Nucleus accumbens (tissue), 56 donors: ENCODE measurements around the gene EGLN1.

Experiments used
- DNase-seq, 56 donors: peaks; one replicate each; lab custom pipeline; 2025; lab: John Stamatoyannopoulos, UW

Gene EGLN1

DNA sequence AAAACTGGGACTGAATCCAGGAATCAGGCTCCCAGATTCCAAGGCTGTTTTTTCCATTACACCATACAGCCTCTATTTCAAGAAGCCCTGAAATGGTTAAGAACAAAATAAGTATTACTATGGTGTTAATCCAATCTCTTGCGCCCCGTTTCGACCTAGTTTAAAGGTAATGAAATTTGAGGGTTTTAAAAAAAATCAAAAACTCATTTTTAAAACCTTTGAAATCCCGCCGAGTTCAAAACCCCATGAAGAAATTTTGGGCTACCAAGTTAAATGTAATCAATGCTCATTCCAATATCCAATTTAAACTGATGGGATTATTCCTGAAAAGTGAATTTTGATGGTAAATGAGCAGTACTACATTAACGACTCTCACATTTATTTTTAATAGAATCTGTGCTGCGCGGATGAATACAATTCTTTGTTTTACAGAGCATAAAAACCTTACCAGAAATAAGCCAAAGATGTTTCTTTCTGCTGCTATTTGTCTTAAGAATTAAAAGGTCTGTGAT, 767 bp upstream of the EGLN1 start:
- no peak for DNase-seq

DNA sequence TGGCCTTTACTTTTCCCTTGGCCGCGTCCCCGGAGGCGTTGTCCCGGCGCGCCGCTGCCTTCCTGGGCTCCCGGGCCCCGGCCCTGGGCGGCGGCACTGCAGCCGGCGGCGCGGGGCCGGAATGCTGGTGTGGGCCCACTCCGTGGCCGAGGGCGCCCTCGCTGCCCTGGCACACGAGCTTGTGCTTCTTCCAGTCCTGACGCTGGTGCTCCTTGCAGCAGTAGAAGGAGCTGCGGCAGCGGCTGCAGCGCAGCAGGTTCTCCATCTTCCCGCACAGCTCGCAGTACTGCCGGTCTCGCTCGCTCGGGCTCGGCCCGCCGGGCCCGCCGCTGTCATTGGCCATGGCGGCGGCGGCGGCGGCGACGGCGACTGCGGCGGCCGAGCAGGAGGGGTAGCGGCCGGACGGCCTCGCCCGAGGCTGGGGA, 529 bp downstream of the EGLN1 start:
- peak in 28 of 56 donors; percentile 6 to 72 (median 46) for DNase-seq

DNA sequence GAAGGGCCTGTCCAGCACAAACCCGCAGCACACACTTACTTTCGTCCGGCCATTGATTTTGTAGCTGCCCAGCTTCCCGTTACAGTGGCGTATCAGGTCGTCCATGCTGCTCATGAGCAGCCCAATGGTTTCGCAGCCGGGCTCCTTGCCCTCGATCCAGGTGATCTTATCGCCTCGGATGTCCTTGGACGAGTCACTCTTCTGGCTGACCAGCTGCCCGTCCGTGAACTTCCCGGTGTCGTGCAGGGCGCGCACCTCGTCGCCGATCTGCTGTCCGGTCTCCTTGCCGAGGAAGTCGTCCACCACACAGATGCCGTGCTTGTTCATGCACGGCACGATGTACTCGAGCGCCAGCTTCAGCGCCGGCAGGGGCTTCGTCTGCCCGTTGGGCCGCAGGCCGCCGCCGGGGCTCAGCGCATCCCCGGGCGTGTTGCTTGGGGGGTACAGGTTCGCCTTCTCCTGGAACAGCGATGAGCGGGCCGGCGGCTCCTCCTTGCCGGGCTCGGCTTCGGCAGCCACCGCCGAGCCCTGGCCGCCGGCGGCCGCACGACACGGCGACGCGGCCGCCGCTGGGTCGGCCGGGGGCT, 1.0 kb downstream of the EGLN1 start:
- peak in 37 of 56 donors; percentile 5 to 63 (median 34) for DNase-seq

DNA sequence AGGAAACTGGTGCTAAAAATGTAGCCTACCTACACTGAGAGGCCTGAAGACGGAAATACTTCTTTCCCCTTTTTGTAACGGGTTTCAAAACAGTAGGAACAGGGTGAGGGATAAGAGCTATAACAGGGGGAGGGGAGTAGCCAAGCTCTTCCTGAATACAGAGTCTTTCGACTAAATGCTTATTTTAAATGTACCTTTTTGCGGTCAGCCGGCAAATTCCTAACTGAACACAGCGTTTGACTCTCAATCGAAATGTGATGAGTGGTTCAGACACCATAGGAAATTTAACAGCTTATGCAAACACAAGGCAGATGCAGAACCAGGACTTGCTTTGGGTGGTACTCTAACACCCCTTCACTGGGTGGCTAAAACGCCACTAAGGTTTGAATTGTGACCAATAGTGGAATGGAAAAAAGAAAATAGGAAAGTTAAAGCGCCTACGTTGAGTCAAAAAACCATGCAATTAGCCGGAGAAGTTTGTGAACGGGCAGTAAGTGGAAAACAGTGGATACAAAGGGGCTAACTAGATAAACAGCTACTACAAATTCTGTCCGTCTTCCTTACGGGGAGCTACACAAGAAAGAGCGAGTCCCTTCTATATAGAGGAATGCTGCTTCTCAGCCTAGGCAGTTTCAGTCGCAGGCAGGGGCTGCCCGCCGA, 1.7 kb downstream of the EGLN1 start:
- peak in 1 of 56 donors; percentile 8 for DNase-seq

DNA sequence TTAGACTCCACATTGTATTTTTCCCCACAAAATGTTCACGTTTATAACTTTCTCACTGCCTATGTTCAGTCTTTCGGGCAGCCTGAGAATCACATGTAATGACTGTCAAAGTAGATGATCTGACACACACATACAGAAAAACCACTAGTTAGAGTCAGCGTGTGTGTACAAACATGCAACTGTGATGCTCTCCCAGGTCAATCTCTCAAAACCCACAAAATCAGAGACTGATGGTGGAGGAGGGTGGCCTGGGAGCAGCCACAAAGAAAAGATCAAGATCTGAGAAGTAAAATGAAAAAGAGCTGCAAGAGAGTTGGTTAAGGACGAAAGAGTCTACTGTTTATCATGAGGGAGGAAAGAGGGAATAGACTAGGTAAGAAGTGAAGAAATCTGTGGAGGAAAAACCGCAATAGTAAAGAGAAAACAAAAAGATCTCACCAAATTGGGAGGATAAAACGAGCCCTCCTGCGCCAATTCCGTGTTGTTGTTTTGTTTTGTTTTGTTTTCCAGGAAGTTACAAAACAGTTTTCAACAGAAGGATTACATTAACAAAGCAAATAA, 2.3 kb downstream of the EGLN1 start:
- no peak for DNase-seq

DNA sequence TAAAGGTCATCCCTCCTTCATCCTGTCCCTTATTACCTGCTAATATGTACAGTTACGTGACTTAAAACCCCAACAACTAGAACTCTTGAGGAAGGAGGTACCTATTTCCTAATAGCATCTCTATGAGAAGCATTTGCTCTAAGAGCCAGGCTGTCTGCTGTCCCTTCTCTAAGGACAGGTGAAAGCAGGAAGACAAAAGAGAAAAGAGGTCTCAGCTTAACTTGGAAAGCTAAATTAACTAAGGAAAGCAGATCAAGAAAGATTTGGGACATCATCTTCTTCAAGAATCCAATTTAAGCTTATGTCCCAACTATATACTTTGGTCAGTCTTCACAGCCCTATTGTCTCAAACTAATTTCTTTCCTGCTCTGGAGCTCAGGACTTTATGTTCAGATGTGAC, 2.9 kb downstream of the EGLN1 start:
- DNase-seq = no peak

DNA sequence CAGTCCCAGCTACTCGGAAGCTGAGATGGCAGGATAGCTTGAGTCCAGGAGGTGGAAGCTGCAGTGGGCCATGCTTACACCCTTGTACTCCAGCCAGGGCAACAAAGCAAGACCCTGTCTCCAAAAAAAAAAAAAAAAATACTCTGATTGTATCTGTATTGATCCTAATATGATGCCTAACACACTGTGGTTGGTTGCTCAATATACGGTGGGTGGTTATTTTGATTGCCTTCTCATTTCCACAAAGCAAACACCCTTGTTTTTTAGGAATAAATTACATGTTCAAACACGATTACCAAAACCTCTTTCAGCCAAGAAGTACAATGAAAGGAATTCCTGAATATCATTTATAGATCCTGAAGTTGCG, 3.4 kb downstream of the EGLN1 start:
- DNase-seq = no peak

DNA sequence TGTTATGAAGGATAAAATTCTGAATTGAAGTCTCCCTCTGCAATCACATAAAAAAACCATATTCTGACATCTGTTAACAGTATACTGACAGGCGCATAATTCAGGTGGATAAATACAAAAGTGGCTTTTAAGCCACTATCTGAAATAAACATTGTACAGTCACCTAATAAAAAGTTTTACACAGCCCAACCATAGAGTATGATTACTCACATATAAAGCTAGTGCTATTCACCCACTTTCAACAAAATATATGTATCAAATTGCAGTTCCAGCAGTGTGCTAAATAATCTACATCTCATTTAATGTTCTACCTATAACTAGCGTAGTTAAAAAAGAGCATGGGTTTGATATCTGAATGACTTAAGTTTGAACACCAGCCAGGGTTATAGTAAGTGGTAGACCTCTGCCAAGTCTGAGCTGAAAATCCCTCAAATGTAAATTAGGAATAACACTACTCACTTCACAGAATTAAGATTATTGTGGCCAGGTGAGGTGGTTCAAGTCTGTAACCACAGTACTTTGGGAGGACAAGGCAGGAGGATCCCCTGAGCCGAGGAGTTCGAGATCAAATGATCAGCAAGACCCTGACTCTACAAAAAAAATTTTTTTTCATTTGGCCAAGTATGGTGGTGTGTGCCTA, 3.9 kb downstream of the EGLN1 start:
- no peak for DNase-seq

DNA sequence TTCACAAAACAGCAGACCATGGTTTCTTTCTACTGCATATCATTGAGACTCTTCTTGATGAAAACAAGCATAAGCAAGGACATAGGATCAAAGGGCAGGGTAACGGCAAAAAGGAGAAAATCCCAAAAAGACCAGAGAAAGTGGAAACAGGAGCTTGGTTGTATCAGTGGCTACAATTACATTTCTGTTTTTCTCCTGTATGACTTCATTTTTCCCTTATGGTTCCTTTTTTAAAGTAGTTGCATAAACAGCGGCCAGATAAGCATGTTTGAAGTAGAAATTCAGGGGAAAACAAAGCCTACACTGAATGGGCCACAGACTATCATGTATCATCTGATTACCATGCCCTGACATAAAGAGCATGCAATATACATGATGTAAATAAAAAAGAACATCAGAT, 4.6 kb downstream of the EGLN1 start:
- DNase-seq = no peak

DNA sequence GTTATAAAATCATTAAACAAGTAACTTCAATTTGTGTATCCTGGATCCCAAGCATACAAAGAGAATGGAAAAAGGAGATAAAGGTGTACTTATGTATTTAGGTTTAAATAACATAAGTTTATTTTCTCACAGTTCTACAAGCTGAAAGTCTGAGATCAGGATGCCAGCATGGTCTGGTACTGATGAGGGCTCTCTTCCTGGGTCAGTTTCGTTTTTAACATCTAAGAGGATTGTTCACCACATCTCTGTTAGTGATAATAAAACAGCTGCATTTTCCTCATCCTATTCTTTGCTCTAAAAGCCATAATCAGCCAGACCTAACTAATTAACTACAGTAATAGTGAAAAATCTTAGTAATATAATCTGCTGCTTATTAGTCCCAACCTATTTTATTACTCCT, 5.2 kb downstream of the EGLN1 start:
- DNase-seq = no peak

DNA sequence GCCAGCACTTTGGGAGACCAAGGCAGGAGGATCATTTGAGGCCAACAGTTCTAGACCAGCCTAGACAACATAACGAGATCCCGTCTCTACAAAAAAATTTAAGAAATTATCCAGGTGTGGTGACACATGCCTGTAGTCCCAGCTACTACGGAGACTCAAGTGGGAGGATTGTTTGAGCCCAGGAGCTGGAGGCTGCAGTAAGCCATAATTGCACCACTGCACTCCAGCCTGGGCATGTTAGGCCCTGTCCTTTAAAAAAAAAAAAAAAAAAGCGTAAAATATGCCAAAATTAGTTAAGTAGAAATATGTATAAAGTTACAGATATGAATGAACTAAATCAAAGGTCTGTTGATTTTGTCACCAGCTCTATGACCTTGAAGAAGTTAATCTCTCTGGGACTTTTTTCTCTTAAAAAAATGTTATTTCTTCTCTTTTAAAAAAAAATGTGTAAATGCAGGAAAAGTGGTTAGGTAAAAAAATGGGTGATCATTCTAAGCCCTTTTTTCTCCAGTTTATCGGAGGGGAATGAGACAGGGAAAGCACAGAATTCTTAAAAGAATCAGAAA, 7.0 kb downstream of the EGLN1 start:
- DNase-seq = no peak

DNA sequence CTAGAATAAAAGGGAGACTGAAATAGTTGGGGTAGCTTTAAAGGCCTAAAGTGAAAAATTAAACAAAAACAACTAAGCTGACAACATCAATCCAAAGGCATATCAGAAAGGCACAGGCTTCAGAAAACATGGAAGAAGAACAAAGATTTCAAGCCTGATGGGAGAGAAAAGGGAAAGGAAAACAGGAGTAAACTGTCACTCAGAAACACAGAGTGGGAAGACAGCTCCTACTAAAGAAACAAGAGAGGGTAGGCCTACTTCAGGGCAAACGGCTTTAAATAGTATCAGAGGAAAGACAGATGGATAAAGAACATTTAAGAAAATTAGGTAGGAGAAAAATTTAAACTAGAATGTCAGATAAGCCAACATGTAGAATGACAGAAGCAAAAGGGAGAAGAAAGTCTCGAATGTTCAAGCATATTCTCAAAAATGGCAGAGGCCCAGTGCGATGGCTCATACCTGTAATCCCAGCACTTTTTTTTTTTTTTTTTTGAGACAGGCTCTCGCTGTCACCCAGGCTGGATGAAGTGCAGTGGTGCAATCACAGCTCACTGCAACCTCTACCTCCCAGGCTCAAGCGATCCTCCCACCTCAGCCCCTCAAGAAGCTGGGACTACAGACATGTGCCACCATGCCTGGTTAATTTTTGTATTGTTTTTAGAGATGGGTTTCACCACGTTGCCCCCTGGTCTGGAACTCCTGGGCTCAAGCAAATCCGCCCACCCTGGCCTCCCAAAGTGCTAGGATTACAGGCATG, 7.6 kb downstream of the EGLN1 start:
- no peak for DNase-seq

DNA sequence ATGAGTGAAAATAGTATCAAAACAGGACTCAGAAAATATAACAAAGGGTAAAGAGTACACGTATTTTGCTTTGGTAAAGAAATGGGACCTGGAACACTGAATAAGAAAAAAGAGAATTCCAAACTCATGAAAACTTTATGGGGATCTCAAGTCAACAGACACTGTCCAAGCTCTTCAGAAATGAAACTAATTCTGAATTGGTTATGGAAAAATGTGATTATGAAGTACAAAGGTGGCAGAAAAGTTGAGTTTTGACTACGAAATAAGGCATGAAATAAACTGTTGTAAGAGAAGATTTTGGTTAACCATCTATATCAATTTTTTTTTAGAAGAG, 8.4 kb downstream of the EGLN1 start:
- DNase-seq = no peak

DNA sequence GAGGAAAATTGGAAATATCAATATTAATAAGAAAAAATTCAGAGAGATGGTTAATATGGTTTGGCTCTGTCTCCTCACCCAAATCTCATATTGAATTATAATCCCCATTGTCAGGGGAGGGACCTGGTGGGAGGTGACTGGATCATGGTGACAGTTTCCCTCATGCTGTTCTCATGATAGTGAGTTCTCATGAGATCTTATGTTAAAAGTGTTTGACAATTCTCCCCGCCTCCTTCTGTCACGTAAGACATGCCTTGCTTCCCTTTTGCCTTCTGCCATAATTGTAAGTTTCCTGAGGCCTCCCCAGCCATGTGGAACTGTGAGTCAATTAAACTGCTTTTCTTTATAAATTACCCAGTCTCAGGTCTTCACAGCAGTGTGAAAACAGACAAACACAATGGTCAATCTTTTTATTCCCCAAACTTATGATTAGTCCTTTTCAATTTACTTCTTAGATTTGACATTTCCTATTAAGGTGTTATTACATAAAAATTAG, 11.0 kb downstream of the EGLN1 start:
- DNase-seq = no peak

DNA sequence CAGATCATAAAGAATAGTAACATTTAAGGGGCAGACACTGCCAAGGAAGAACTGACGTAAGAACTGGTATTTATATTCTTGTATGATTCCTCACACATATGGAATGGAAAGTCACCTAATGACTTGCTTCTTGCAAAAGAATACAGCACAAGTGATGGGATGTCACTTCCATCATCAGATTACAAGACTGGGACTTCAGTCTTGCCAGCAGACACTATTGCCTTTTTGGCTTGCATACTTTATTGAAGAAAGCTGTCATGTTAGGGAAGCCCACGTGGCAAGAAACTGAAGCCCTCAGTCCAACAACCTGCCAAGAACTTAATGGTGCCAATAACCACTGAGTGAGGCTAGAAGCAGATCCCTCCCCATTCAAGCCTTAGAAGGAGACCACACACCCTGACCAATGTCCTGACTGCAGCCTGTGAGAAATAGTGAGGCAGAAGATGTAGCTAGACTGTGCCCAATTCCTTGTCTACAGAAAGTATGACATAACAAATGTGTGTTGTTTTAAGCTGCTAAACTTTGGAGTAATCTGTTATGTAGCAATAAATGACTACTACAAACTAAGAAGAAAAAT, 12.0 kb downstream of the EGLN1 start:
- DNase-seq = no peak

DNA sequence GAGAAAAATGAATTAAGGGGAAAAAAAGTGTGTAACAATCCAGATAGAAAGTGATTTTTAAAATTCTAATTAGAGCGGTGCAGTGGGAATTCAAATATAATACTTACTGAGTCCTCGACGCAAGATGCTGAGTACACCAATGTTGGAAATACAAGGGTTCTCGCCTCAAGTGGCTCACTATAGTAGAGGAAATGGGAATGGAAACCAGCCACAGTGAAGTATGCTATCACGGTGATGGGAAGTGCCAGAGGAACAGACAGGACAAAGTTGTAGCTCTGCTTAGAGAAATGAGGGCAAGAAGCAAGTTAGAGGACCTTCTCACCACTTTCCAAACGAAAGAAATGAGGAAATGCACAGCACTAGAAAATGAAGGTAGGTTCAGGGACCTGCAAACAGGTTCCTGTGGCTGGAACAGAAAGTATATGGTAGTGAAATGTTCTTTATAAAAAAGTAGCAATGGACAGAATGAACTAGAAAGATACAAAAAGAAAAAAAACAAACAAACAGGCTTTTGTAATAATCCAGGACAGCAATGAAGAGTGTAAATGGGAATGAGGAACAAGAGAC, 13.5 kb downstream of the EGLN1 start:
- DNase-seq = no peak

DNA sequence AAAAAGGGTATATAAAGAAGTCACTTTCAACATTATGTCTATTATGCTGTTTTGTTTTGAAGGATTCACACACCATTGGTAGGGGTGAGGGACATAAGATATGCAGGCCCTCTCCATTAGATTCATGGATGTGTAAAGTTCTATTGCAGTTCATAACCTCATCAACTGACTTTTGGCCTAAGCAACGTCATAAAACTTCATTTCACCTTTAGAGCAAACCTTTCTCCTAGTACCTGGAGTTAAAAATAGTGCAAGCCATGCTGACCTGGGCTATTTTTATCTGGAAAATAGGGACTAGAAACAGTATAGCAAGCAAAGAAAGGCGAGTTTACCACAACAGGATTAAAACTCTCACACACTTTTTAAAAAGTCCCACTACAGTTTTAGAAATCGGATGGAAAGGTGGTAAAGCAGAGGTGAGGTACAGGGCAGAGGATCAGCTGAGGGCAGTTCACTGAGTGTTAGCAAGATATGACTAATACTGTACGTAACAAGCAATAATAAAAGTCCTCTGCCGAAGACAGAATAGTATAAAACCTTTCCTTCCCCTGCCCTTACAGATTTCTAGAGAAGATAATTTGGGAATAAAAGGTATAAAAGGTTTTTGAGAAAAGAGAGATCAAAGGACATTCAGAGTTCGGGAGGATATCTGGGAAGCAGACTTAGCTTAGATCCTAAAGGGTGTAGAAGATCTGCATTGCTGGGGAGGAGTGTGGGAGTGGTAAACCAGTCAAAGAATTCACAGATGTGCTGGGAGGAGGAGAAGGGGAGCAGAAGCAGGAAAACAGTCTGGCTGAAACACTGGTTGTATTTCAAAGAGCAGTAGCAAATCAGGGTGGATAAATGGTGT, 14.3 kb downstream of the EGLN1 start:
- DNase-seq = peak in 1 of 56 donors; percentile 8

DNA sequence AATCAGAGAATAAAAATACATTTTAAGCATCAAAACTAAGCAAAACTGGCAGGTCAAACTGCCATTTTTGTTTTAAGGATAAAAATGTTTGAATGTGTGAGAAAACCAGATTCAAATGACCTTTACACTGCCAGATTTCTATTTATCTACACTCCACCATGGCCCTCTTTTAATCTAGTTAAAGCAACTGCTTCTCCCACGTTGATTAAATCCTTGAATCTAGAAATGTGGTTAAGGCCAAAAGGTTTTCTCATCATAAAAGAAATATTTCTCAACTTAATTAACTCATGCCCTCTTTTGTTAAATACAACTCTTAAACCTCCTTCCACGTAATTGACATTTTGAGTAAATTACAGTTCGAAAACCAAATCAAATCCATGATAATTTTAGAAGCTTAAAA, 15.0 kb downstream of the EGLN1 start:
- no peak for DNase-seq

DNA sequence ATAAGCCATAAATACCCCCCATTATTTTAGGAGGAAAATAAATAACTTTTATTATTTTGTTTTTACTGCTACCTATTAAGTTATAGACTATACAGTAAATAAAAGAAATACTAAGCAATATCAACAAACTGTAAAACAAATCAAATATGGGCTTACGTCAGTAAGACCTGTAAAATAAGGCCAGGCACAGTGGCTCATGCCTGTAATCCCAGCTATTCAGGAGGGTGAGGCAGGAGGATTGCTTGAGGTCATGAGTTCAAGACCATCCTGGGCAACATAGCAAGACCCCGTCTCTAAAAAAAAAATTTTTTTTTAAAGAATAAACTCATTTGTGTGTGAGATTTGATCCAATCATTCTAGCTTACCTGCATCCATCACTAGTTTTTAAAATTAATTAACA, 17.8 kb downstream of the EGLN1 start:
- DNase-seq = no peak
